COLO829 (cell line): Measurements from ENCODE around the gene OPCML.

ENCODE experiments used
- DNase-seq: peaks from one replicate; pipeline ENCODE4 v3.0.0; 2012; ENCODE audit warnings: low spot score

OPCML gene

GRCh38 chr11:133503236-133503635, 29.1 kb downstream of the OPCML start:
- DNase-seq, result no peak

- no peak for DNase-seq
Observed at GRCh38 chr11:133501643-133502539, 30.4 kb downstream of the OPCML start.

- no peak for DNase-seq
Observed at GRCh38 chr11:133500936-133501335, 31.4 kb downstream of the OPCML start.

GRCh38 chr11:133500435-133500834, 31.9 kb downstream of the OPCML start:
- no peak for DNase-seq

- no peak for DNase-seq
Observed at GRCh38 chr11:133498969-133499368, 33.3 kb downstream of the OPCML start.

- no peak for DNase-seq
Observed at GRCh38 chr11:133497477-133498140, 34.7 kb downstream of the OPCML start.

GRCh38 chr11:133492895-133493294, 39.4 kb downstream of the OPCML start:
- no peak for DNase-seq

- DNase-seq, result no peak
Observed at GRCh38 chr11:133491680-133492383, 40.5 kb downstream of the OPCML start.

GRCh38 chr11:133480722-133481121, 51.6 kb downstream of the OPCML start:
- no peak for DNase-seq

GRCh38 chr11:133479209-133479608, 53.1 kb downstream of the OPCML start:
- no peak for DNase-seq

- DNase-seq, result no peak
Observed at GRCh38 chr11:133477251-133477625, 55.1 kb downstream of the OPCML start.

GRCh38 chr11:133476570-133477250, 55.6 kb downstream of the OPCML start:
- DNase-seq, result no peak

GRCh38 chr11:133474461-133474860, 57.8 kb downstream of the OPCML start:
- no peak for DNase-seq

- no peak for DNase-seq
Observed at GRCh38 chr11:133467686-133468085, 64.6 kb downstream of the OPCML start.

- no peak for DNase-seq
Observed at GRCh38 chr11:133443206-133443747, 89.0 kb downstream of the OPCML start.

GRCh38 chr11:133441964-133442660, 90.2 kb downstream of the OPCML start:
- no peak for DNase-seq

- DNase-seq, result no peak
Observed at GRCh38 chr11:133425992-133426391, 106.3 kb downstream of the OPCML start.

- DNase-seq, result no peak
Observed at GRCh38 chr11:133425245-133425644, 107.1 kb downstream of the OPCML start.

- no peak for DNase-seq
Observed at GRCh38 chr11:133418218-133418617, 114.1 kb downstream of the OPCML start.

GRCh38 chr11:133414506-133414905, 117.8 kb downstream of the OPCML start:
- DNase-seq, result no peak

- DNase-seq, result no peak
Observed at GRCh38 chr11:133413703-133414102, 118.6 kb downstream of the OPCML start.
